Thyroid gland (tissue), 4 donors: ENCODE measurements around the gene FGD3.

Experiments used
- CTCF ChIP-seq, 6 experiments: fragments of 200-600 bp in 3 of 6; fragments of 450-650 bp in 3 of 6; sonication (generic) in 3 of 6; IDR thresholded peaks; one replicate each; pipeline ENCODE4 v1.5.1; 2016 to 2019; ENCODE audit warnings: antibody characterized with exemption in 6 of 6, mild to moderate bottlenecking in 2 of 6, inconsistent platforms in 1 of 6, moderate library complexity in 1 of 6
- POLR2A ChIP-seq, 2 donors: fragments of 450-650 bp; IDR thresholded peaks; one replicate each; pipeline ENCODE4 v1.6.1; 2017; ENCODE audit warnings: antibody characterized with exemption in 2 of 2, mild to moderate bottlenecking in 2 of 2, moderate library complexity in 1 of 2

GRCh38 chr9:93077811-93078210, 130.5 kb downstream of the FGD3 start:
- no peak for TF ChIP-seq CTCF (IDR thresholded peaks at IDR 0.05)
- no peak for TF ChIP-seq POLR2A (IDR thresholded peaks at IDR 0.05)
